ENCODE results near the gene ACE2. TPM values are rescaled to one million over a fixed set of nuclear protein-coding genes. Genes with fewer than 3 reads are reported as not detected.
"Not testable (repeated sequence)": the region's sequence is repeated elsewhere in the genome, so short reads cannot be mapped to it uniquely, and the experiment has no call there.

The ACE2 gene
- under 1 TPM; 0.16 to 0.53 TPM for total RNA-seq

GRCh38 chrX:15600745-15601144 lies at the start of gene ACE2:
Gene ACE2 (minus strand): TSS chrX:15600960. CDS start chrX:15600911, 49 bp downstream.
- peaks cover 57% of the 10 kb centered on the region for H3K27me3 Mint-ChIP-seq (ENCODE audit: low read depth)
- H3K4me1 Mint-ChIP-seq (ENCODE audit: low read depth) = no peaks in the 10 kb centered on the region
- DNase-seq (no peak), ATAC-seq (replicated peaks in 1 of 2) (no peak)
- H3K36me3 Mint-ChIP-seq (ENCODE audit: insufficient read depth in 2 of 2) = peaks cover 0 to 2% of the 10 kb centered on the region in 2 donors
- H3K9me3 Mint-ChIP-seq = no peaks in the 10 kb centered on the region
- no peak within 1 kb of the TSS for H3K4me3 Mint-ChIP-seq
- H3K27ac Mint-ChIP-seq = no peak within 1 kb of the TSS

GRCh38 chrX:15647510-15647909 lies 46.8 kb upstream of the ACE2 start:
- not testable (repeated sequence) for DNase-seq; H3K27ac Mint-ChIP-seq; H3K36me3 Mint-ChIP-seq (ENCODE audit: insufficient read depth in 2 of 2); H3K9me3 Mint-ChIP-seq; H3K4me3 Mint-ChIP-seq
- peak in 1 of 2 donors; percentile 60 for ATAC-seq (replicated peaks in 1 of 2)
- peaks cover 10% of the 10 kb centered on the region for H3K4me1 Mint-ChIP-seq (ENCODE audit: low read depth)
- peaks cover 27% of the 10 kb centered on the region for H3K27me3 Mint-ChIP-seq (ENCODE audit: low read depth)

- no peak for DNase-seq
- H3K27me3 Mint-ChIP-seq (ENCODE audit: low read depth) = peaks cover 19% of the 10 kb centered on the region
- H3K36me3 Mint-ChIP-seq (ENCODE audit: insufficient read depth in 2 of 2) = no peaks in the 10 kb centered on the region
- H3K4me1 Mint-ChIP-seq (ENCODE audit: low read depth) = peaks cover 10% of the 10 kb centered on the region
- H3K27ac Mint-ChIP-seq = no peak overlapping the region
- H3K9me3 Mint-ChIP-seq = no peaks in the 10 kb centered on the region
- ATAC-seq (replicated peaks in 1 of 2) = no peak
- no peak overlapping the region for H3K4me3 Mint-ChIP-seq
These were observed 45.8 kb upstream of the ACE2 start for GRCh38 chrX:15646543-15646942.

- no peak overlapping the region for H3K4me3 Mint-ChIP-seq
- no peaks in the 10 kb centered on the region for H3K9me3 Mint-ChIP-seq
- ATAC-seq (replicated peaks in 1 of 2) (no peak), DNase-seq (no peak)
- H3K4me1 Mint-ChIP-seq (ENCODE audit: low read depth) = peaks cover 10% of the 10 kb centered on the region
- peaks cover 18% of the 10 kb centered on the region for H3K27me3 Mint-ChIP-seq (ENCODE audit: low read depth)
- no peak overlapping the region for H3K27ac Mint-ChIP-seq
- H3K36me3 Mint-ChIP-seq (ENCODE audit: insufficient read depth in 2 of 2) = no peaks in the 10 kb centered on the region
These were observed 45.3 kb upstream of the ACE2 start for GRCh38 chrX:15646031-15646430.

GRCh38 chrX:15645266-15645665 lies 44.5 kb upstream of the ACE2 start:
- Mint-ChIP-seq H3K27ac (no peak overlapping the region), H3K4me3 (no peak overlapping the region), H3K36me3 (ENCODE audit: insufficient read depth in 2 of 2) (no peaks in the 10 kb centered on the region), H3K27me3 (ENCODE audit: low read depth) (peaks cover 25% of the 10 kb centered on the region), H3K9me3 (no peaks in the 10 kb centered on the region), H3K4me1 (ENCODE audit: low read depth) (peaks cover 10% of the 10 kb centered on the region)
- ATAC-seq (replicated peaks in 1 of 2) (no peak), DNase-seq (no peak)

GRCh38 chrX:15644560-15644872 lies 43.8 kb upstream of the ACE2 start:
- H3K9me3 Mint-ChIP-seq = no peaks in the 10 kb centered on the region
- H3K4me1 Mint-ChIP-seq (ENCODE audit: low read depth) = peaks cover 10% of the 10 kb centered on the region
- peaks cover 33% of the 10 kb centered on the region for H3K27me3 Mint-ChIP-seq (ENCODE audit: low read depth)
- DNase-seq = no peak
- ATAC-seq (replicated peaks in 1 of 2) = no peak
- no peak overlapping the region for H3K4me3 Mint-ChIP-seq
- H3K36me3 Mint-ChIP-seq (ENCODE audit: insufficient read depth in 2 of 2) = no peaks in the 10 kb centered on the region
- H3K27ac Mint-ChIP-seq = no peak overlapping the region

GRCh38 chrX:15643786-15644559 lies 43.2 kb upstream of the ACE2 start:
- DNase-seq = no peak
- no peak overlapping the region for H3K27ac Mint-ChIP-seq
- peak overlapping the region in 1 of 2 donors; percentile 45 for H3K4me3 Mint-ChIP-seq

GRCh38 chrX:15631637-15632036 lies 30.9 kb upstream of the ACE2 start:
- ATAC-seq (replicated peaks in 1 of 2) (no peak), DNase-seq (no peak)
- Mint-ChIP-seq H3K4me3 (no peak overlapping the region), H3K27me3 (ENCODE audit: low read depth) (peaks cover 45% of the 10 kb centered on the region), H3K9me3 (no peaks in the 10 kb centered on the region), H3K4me1 (ENCODE audit: low read depth) (no peaks in the 10 kb centered on the region), H3K36me3 (ENCODE audit: insufficient read depth in 2 of 2) (no peaks in the 10 kb centered on the region), H3K27ac (no peak overlapping the region)

More at GRCh38 chrX:15643786-15644559, 43.2 kb upstream of the ACE2 start:
- no peaks in the 10 kb centered on the region for H3K36me3 Mint-ChIP-seq (ENCODE audit: insufficient read depth in 2 of 2)
- no peaks in the 10 kb centered on the region for H3K9me3 Mint-ChIP-seq
- peaks cover 37% of the 10 kb centered on the region for H3K27me3 Mint-ChIP-seq (ENCODE audit: low read depth)
- H3K4me1 Mint-ChIP-seq (ENCODE audit: low read depth) = peaks cover 10% of the 10 kb centered on the region
- no peak for ATAC-seq (replicated peaks in 1 of 2)

GRCh38 chrX:15623054-15623453 lies 22.3 kb upstream of the ACE2 start:
- Mint-ChIP-seq H3K27ac (no peak overlapping the region), H3K4me1 (ENCODE audit: low read depth) (no peaks in the 10 kb centered on the region), H3K27me3 (ENCODE audit: low read depth) (peaks cover 55% of the 10 kb centered on the region), H3K36me3 (ENCODE audit: insufficient read depth in 2 of 2) (peaks cover 0 to 3% of the 10 kb centered on the region in 2 donors), H3K4me3 (no peak overlapping the region), H3K9me3 (peaks cover 0 to 2% of the 10 kb centered on the region in 2 donors)
- DNase-seq (no peak), ATAC-seq (replicated peaks in 1 of 2) (no peak)

- Mint-ChIP-seq H3K4me1 (ENCODE audit: low read depth) (no peaks in the 10 kb centered on the region), H3K9me3 (peaks cover 0 to 2% of the 10 kb centered on the region in 2 donors), H3K27ac (no peak overlapping the region), H3K4me3 (no peak overlapping the region), H3K36me3 (ENCODE audit: insufficient read depth in 2 of 2) (no peaks in the 10 kb centered on the region), H3K27me3 (ENCODE audit: low read depth) (peaks cover 63% of the 10 kb centered on the region)
- ATAC-seq (replicated peaks in 1 of 2) = no peak
- DNase-seq = no peak
These were observed 18.4 kb upstream of the ACE2 start for GRCh38 chrX:15619053-15619755.

- DNase-seq (no peak), ATAC-seq (replicated peaks in 1 of 2) (no peak)
- no peaks in the 10 kb centered on the region for H3K4me1 Mint-ChIP-seq (ENCODE audit: low read depth)
- no peak overlapping the region for H3K27ac Mint-ChIP-seq
- no peak overlapping the region for H3K4me3 Mint-ChIP-seq
- H3K27me3 Mint-ChIP-seq (ENCODE audit: low read depth) = peaks cover 59% of the 10 kb centered on the region
- H3K9me3 Mint-ChIP-seq = peaks cover 0 to 2% of the 10 kb centered on the region in 2 donors
- H3K36me3 Mint-ChIP-seq (ENCODE audit: insufficient read depth in 2 of 2) = no peaks in the 10 kb centered on the region
These were observed 16.4 kb upstream of the ACE2 start for GRCh38 chrX:15617111-15617510.

GRCh38 chrX:15616531-15616930 lies 15.8 kb upstream of the ACE2 start:
- Mint-ChIP-seq H3K9me3 (peaks cover 0 to 2% of the 10 kb centered on the region in 2 donors), H3K4me1 (ENCODE audit: low read depth) (no peaks in the 10 kb centered on the region), H3K36me3 (ENCODE audit: insufficient read depth in 2 of 2) (no peaks in the 10 kb centered on the region), H3K27me3 (ENCODE audit: low read depth) (peaks cover 55% of the 10 kb centered on the region), H3K4me3 (no peak overlapping the region), H3K27ac (no peak overlapping the region)
- no peak for DNase-seq
- no peak for ATAC-seq (replicated peaks in 1 of 2)

- no peaks in the 10 kb centered on the region for H3K4me1 Mint-ChIP-seq (ENCODE audit: low read depth)
- no peak overlapping the region for H3K4me3 Mint-ChIP-seq
- no peaks in the 10 kb centered on the region for H3K9me3 Mint-ChIP-seq
- H3K27ac Mint-ChIP-seq = no peak overlapping the region
- peaks cover 45% of the 10 kb centered on the region for H3K27me3 Mint-ChIP-seq (ENCODE audit: low read depth)
- no peaks in the 10 kb centered on the region for H3K36me3 Mint-ChIP-seq (ENCODE audit: insufficient read depth in 2 of 2)
- no peak for DNase-seq
- no peak for ATAC-seq (replicated peaks in 1 of 2)
These were observed 6.3 kb upstream of the ACE2 start for GRCh38 chrX:15607067-15607466.
